Activated B cell treated with CpG ODN at 0.5 μM for 24 hours (primary cell): ENCODE results near the gene DDI2. TPM values are rescaled to one million over a fixed set of nuclear protein-coding genes. Genes with fewer than 3 reads are reported as not detected.

Experiments used
- ATAC-seq: fragments of 200-7000 bp; cut with Tn5 transposase; one replicate; pipeline ENCODE4 v1.10.0; 2021; ENCODE audit warnings: low read depth, mild to moderate bottlenecking, moderate library complexity
- CTCF ChIA-PET: fragments of 350-600 bp; sonication (Branson Sonifier 250); formaldehyde crosslinking; loops from one replicate; lab custom pipeline; 2021; ENCODE audit warnings: antibody characterized with exemption; lab: Charles Lee
- POLR2A ChIA-PET: fragments of 350-600 bp; sonication (Branson Sonifier 250); formaldehyde crosslinking; loops from one replicate; lab custom pipeline; 2021; ENCODE audit warnings: antibody characterized with exemption; lab: Charles Lee
- DNase-seq: peaks from one replicate; pipeline ENCODE4 v3.0.0; 2022
- H3K27ac Mint-ChIP-seq: one replicate; pipeline ENCODE4 v1.8.0; 2020; ENCODE audit warnings: mixed read lengths
- H3K27me3 Mint-ChIP-seq: one replicate; pipeline ENCODE4 v1.8.0; 2021; ENCODE audit warnings: mixed read lengths
- H3K36me3 Mint-ChIP-seq: one replicate; pipeline ENCODE4 v1.8.0; 2021; ENCODE audit warnings: low read depth, mixed read lengths
- H3K4me1 Mint-ChIP-seq: one replicate; pipeline ENCODE4 v1.8.0; 2021; ENCODE audit warnings: mixed read lengths
- H3K4me3 Mint-ChIP-seq: one replicate; pipeline ENCODE4 v1.8.0; 2020; ENCODE audit warnings: mild to moderate bottlenecking, mixed read lengths
- H3K9me3 Mint-ChIP-seq: one replicate; pipeline ENCODE4 v1.8.0; 2020; ENCODE audit warnings: mixed read lengths
- intact Hi-C: fragments of 100-400 bp; cut with micrococcal nuclease; formaldehyde crosslinking; loops from one replicate; pipeline ENCODE4 v1.15.1; 2024
- total RNA-seq: library from RNA; stranded (reverse); gene quantifications from 2 replicates; pipeline ENCODE4 v1.2.3, GENCODE V29; 2022
- TF ChIP-seq, protein P1 (sequence below): fragments of 200-600 bp; IDR thresholded peaks from one replicate; pipeline ENCODE4 v1.8.0; 2022; ENCODE audit warnings: antibody characterized with exemption, mild to moderate bottlenecking

The DDI2 gene
- total RNA-seq, 1 donor from 2014 or later = 59.1 TPM

DNA sequence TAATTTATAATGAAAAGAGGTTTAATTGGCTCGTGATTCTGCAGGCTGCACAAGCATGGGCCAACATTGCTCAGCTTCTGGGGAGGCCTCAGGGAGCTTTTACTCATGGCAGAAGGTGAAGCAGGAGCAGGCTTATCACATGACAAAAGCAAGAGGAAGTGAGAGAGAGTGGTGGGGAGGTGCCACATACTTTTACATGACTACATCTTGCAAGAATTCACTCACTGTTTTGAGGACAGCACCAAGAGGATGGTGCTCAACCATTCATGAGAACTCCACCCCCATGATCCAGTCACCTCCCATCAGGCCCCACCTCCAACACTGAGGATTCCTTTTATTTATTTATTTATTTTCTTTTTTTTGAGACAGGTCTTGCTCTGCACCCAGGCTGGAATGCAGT is 61.3 kb downstream of the DDI2 start:
- intact Hi-C loops = no loop called here
- TF ChIP-seq, protein P1, sequence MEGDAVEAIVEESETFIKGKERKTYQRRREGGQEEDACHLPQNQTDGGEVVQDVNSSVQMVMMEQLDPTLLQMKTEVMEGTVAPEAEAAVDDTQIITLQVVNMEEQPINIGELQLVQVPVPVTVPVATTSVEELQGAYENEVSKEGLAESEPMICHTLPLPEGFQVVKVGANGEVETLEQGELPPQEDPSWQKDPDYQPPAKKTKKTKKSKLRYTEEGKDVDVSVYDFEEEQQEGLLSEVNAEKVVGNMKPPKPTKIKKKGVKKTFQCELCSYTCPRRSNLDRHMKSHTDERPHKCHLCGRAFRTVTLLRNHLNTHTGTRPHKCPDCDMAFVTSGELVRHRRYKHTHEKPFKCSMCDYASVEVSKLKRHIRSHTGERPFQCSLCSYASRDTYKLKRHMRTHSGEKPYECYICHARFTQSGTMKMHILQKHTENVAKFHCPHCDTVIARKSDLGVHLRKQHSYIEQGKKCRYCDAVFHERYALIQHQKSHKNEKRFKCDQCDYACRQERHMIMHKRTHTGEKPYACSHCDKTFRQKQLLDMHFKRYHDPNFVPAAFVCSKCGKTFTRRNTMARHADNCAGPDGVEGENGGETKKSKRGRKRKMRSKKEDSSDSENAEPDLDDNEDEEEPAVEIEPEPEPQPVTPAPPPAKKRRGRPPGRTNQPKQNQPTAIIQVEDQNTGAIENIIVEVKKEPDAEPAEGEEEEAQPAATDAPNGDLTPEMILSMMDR = no peak
- ChIA-PET CTCF (no interaction called here), POLR2A (interaction anchor here (0.6 to 1.1 kb wide), 2 partner anchors 28 to 60 kb away, joined by 3 to 8 read pairs; no protein-coding TSS in a partner anchor)
- DNase-seq (no peak), ATAC-seq (peak; percentile 29)
- H3K27ac Mint-ChIP-seq = peak overlapping the region; percentile 73
- H3K27me3 Mint-ChIP-seq = no peaks in the 10 kb centered on the region
- no peak overlapping the region for H3K4me3 Mint-ChIP-seq
- peaks cover 2% of the 10 kb centered on the region for H3K36me3 Mint-ChIP-seq
- no peaks in the 10 kb centered on the region for H3K9me3 Mint-ChIP-seq
- H3K4me1 Mint-ChIP-seq = peaks cover 55% of the 10 kb centered on the region

GRCh38 chr1:15680131-15680530 is 62.9 kb downstream of the DDI2 start:
- DNase-seq = no peak
- Mint-ChIP-seq H3K4me1 (peaks cover 55% of the 10 kb centered on the region), H3K36me3 (peaks cover 4% of the 10 kb centered on the region), H3K4me3 (no peak overlapping the region), H3K27ac (peak overlapping the region; percentile 32), H3K9me3 (no peaks in the 10 kb centered on the region), H3K27me3 (no peaks in the 10 kb centered on the region)
- ATAC-seq = no peak
- ChIA-PET POLR2A (interaction anchor here (0.6 to 3.0 kb wide), 4 partner anchors 14 to 62 kb away, joined by 3 to 80 read pairs (median 17); partner anchors contain the start of gene DDI2), CTCF (interaction anchor here (0.6 kb wide), 1 partner anchor 80 kb away, joined by 3 read pairs; no protein-coding TSS in a partner anchor)
- TF ChIP-seq, protein P1 = no peak
- intact Hi-C loops = loop anchor here (2.0 to 10.0 kb wide), 3 partner anchors 109 to 685 kb away; partner anchors contain the start of gene SZRD1

DNA sequence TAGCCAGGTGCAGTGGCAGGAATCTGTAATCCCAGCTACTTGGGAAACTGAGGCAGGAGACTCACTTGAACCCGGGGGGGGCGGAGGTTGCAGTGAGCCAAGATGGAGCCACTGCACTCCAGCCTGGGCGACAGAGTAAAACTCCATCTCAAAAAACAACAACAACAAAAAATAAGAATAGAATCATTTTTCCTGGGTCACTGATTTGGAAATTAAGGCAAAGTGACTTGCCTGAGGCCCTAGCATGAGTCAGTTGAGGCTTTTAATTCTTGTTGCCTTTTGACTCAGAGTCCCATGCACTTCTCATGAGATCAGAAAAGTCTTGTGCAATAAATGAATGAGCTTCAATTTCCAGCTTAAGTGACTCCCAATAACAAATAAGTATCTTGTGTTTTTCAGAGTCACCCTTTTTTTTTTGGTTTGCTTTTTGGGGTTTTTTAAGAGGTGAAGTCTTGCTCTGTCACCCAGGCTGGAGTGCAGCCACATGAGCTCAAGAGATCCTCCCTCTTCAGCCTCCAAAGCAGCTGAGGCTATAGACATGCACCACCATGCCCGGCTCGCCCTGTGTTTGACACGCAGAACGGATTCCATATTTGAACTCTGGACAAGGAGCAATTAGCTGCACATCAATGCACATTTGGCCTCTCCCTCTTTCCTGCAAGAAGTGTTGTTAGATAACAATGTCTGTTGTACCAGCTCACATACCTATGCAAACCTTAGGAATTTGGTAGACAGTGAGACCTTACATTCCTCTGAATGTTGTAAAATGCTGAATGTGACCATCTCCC is 63.5 kb downstream of the DDI2 start:
- ATAC-seq = no peak
- TF ChIP-seq, protein P1 = no peak
- H3K27me3 Mint-ChIP-seq = no peaks in the 10 kb centered on the region
- peaks cover 4% of the 10 kb centered on the region for H3K36me3 Mint-ChIP-seq
- POLR2A ChIA-PET = interaction anchor here (0.6 to 3.0 kb wide), 6 partner anchors 9 to 63 kb away, joined by 3 to 80 read pairs (median 4); partner anchors contain the start of gene DDI2
- no peaks in the 10 kb centered on the region for H3K9me3 Mint-ChIP-seq
- H3K27ac Mint-ChIP-seq = peak overlapping the region; percentile 91
- no peak for DNase-seq
- CTCF ChIA-PET = interaction anchor here (0.6 kb wide), 1 partner anchor 79 kb away, joined by 3 read pairs; no protein-coding TSS in a partner anchor
- peaks cover 61% of the 10 kb centered on the region for H3K4me1 Mint-ChIP-seq
- H3K4me3 Mint-ChIP-seq = peak overlapping the region; percentile 35
- intact Hi-C loops = loop anchor here (2.0 to 10.0 kb wide), 3 partner anchors 110 to 684 kb away; partner anchors contain the start of gene SZRD1

DNA sequence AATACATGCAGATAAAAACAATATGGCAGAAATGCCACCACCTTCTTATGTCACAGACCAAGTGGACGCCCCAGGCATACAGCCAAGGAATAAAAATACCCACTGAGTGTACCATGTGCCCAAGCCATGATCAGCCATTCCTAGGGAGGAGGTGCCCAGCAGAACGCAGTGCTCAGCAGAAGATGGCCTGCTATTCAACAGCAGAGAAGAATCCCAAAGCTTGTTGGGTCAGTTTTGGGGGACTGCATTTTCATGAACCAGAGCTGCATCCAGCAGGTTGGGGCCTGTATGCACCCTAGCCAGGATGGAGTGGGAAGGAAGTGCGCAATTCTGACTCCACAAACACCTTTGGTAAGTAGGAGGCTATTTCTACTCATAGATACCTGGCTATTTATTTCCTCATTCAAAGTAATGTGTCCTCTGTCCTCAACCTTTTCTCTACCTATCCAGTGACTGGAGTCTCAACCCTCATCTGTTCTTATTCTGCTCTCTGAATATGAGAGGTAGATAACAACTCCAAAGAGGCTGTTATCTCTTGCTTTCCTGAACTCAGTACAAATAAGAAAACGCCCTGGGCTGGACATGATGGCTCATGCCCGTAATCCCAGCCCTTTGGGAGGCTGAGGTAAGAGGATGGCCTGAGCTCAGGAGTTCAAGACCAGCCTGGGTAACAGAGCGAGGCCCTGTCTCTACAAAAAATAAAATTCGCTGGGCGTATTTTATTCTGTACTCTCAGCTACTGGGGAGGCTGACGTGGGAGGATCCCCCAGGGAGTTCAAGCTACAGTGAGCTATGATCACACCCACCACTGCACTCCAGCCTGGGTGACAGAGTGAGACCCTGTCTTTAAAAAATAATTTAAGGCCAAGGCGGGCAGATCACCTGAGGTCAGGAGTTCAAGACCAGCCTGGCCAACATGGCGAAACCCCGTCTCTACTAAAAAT is 64.4 kb downstream of the DDI2 start:
- H3K4me3 Mint-ChIP-seq = peak overlapping the region; percentile 80
- H3K4me1 Mint-ChIP-seq = peaks cover 66% of the 10 kb centered on the region
- ATAC-seq (peak; percentile 82), DNase-seq (peak; percentile 67)
- H3K9me3 Mint-ChIP-seq = no peaks in the 10 kb centered on the region
- ChIA-PET POLR2A (interaction anchor here (0.6 to 3.0 kb wide), 16 partner anchors 8 to 284 kb away, joined by 3 to 80 read pairs (median 3); partner anchors contain the start of gene DDI2), CTCF (interaction anchor here (0.6 to 1.0 kb wide), 3 partner anchors 15 to 89 kb away, joined by 3 to 5 read pairs (median 3); no protein-coding TSS in a partner anchor)
- TF ChIP-seq, protein P1 = no peak
- H3K27ac Mint-ChIP-seq = peak overlapping the region; percentile 91
- intact Hi-C loops = loop anchor here (1.0 to 10.0 kb wide), 5 partner anchors 16 to 683 kb away; partner anchors contain the start of genes DDI2 and SZRD1
- no peaks in the 10 kb centered on the region for H3K27me3 Mint-ChIP-seq
- peaks cover 4% of the 10 kb centered on the region for H3K36me3 Mint-ChIP-seq
